GM11168 (cell line): Measurements from ENCODE around the gene FAM193B.

Experiments
- in situ Hi-C: fragments of 300-500 bp; cut with MboI; formaldehyde crosslinking; loops from one replicate; pipeline ENCODE4 v1.12.0; 2022; ENCODE audit warnings: low sequenced_read_pairs; ENCODE audit not compliant: unreplicated experiment

The FAM193B gene

DNA sequence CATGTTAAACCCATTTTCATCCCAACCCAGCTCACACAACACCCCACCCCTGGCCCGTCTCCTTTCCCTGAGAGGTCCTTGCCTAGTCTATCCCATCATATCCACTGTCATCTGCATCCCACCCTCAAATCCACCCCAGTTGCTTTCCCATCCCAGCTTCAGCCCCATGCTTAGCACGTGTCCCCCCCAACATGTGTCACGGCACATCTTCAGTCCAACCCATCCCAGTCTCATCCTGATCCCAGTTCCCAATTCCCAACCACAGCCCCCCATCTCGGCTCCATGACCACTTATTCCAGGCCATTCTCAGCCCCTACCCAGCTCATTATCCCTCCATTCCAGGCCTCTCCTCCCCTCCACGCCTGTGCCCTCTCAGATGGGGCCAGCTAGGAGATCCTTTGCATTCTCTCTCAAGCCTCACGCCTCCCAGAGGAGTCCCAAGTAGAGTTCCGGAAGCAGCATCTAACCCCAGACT, 80.3 kb downstream of the FAM193B start:
- in situ Hi-C loops: no loop called here

GRCh38 chr5:177473443-177474001, 80.8 kb downstream of the FAM193B start, which contains the start of gene DBN1:
DBN1 (minus strand) TSS chr5:177473634; CDS start chr5:177473521, 113 bp downstream.
- in situ Hi-C loops: no loop called here

DNA sequence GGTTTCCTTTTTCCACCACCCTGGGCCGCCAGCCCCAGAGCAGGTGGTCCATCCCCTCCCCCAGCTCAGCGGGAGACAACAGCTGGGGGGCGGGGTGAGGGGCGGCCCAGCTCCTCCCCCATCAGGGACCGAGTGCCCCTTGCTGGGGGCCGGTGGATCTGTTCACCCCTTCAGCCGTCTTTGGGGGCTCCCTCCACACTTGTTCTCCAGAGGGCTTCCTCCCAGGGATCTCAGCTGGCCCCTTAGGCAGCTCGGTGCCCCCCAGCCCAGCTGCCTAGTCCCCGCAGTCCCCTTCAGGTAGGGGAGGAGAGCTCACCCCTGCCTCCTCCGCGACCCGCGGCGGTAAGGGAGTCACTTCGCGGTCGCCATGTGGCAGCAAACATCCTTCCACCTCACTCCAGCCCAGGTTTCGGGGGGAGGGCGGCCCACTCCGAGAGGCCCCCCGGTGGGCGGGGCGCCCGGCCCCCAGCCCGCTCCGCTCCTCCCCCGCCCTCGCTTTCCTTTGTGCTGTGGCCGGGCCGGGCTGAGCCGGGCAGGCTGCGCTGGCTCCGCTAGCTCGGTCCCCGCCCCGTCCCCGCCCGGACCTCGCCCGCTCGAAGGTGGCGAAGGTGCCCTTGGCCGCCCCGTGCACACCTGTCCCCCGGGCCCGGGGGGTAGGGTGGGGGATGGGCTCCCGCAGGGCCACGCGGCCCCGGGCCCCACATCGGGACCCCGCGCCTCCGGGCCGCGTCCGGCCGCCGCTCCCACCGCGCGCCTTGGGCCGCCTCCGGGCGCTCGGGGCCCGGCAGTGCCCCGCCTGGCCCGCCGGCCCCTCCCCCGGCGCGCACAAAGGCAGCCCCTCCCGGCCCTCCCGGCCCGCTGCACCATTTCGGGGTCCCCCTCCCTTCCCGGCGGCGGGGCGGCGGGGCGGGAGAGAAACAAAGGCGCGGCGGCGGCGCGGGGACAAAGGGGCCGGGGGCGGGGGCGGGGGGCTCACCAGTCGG, 81.6 kb downstream of the FAM193B start:
- in situ Hi-C loops: no loop called here

GRCh38 chr5:177471610-177472356, 82.6 kb downstream of the FAM193B start:
- in situ Hi-C loops: no loop called here

DNA sequence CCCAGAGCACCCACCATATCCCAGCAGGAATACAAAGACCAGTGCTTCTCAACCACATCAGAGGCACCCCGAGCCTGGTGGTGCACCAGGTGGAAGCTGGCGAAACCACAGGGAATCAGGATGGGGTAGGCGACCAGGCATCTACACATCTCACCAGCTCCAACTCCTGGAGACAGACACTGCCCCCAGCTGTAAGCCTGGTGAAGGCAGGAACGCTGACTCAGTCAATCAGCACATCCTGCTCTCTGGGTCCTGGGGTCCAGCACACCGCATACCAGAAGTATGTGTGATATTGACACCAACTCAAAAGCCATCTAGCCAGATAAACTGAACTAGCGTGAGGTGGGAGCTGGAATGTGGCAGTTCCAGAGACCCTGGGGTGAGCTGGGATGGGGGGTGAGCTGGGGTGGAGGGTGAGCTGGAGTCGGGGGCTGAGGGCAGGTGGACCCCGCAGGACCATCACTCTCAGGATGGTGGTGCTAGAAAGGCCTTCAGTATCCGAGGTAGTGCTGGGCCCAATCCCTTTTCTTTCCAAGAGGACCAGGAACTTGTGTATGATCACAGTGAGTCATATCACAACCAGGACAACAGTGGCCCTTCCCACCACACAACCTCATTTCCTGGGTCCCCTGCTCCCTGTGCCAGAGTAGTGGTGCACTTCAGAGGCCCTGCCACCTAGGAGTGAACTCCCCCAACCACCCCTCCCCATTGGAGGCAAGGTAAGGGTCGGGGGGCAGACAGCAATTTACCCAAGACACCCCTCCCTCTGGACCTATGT, 83.4 kb downstream of the FAM193B start:
- in situ Hi-C loops: no loop called here
